ENCODE results near the gene KIAA1671.

GRCh38 chr22:25032066-25032465 lies 79.5 kb downstream of the KIAA1671 start:
- TF ChIP-seq POLR2AphosphoS5 (IDR thresholded peaks at IDR 0.05): no peak
- TF ChIP-seq, protein P1, sequence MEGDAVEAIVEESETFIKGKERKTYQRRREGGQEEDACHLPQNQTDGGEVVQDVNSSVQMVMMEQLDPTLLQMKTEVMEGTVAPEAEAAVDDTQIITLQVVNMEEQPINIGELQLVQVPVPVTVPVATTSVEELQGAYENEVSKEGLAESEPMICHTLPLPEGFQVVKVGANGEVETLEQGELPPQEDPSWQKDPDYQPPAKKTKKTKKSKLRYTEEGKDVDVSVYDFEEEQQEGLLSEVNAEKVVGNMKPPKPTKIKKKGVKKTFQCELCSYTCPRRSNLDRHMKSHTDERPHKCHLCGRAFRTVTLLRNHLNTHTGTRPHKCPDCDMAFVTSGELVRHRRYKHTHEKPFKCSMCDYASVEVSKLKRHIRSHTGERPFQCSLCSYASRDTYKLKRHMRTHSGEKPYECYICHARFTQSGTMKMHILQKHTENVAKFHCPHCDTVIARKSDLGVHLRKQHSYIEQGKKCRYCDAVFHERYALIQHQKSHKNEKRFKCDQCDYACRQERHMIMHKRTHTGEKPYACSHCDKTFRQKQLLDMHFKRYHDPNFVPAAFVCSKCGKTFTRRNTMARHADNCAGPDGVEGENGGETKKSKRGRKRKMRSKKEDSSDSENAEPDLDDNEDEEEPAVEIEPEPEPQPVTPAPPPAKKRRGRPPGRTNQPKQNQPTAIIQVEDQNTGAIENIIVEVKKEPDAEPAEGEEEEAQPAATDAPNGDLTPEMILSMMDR (IDR thresholded peaks at IDR 0.05): no peak
- no peak for TF ChIP-seq POLR2A (IDR thresholded peaks at IDR 0.05)

Measured in breast epithelium (tissue), 3 donors.